Vagina (tissue), 2 donors: Measurements from ENCODE around the gene CENPX. TPM values are rescaled to one million over a fixed set of nuclear protein-coding genes. Genes with fewer than 3 reads are reported as not detected.

ENCODE experiments used
- DNase-seq, 2 donors: peaks; one replicate each; pipeline ENCODE4 v3.0.0-alpha.2; 2017; ENCODE audit errors: extremely low spot score in 2 of 2
- H3K27ac ChIP-seq: fragments of 200-600 bp; sonication (generic); one replicate; pipeline ENCODE4 v1.5.1; 2019
- H3K27me3 ChIP-seq: fragments of 200-600 bp; sonication (generic); one replicate; pipeline ENCODE4 v1.5.1; 2019
- H3K36me3 ChIP-seq, 2 donors: fragments of 200-600 bp; sonication (generic); one replicate each; pipeline ENCODE4 v1.5.1; 2017 to 2019
- H3K4me1 ChIP-seq: fragments of 200-600 bp; sonication (generic); one replicate; pipeline ENCODE4 v1.5.1; 2019
- H3K4me3 ChIP-seq, 2 donors: fragments of 200-600 bp; sonication (generic); 1 replicate in 1 of 2; 2 replicates in 1 of 2; pipeline ENCODE4 v1.5.1; 2016 to 2019
- H3K9me3 ChIP-seq: fragments of 200-600 bp; sonication (generic); one replicate; pipeline ENCODE4 v1.5.1; 2019
- POLR2A ChIP-seq, 2 donors: fragments of 450-650 bp; IDR thresholded peaks; one replicate each; pipeline ENCODE4 v1.6.1; 2017; ENCODE audit warnings: antibody characterized with exemption in 2 of 2, mild to moderate bottlenecking in 2 of 2, moderate library complexity in 2 of 2
- POLR2AphosphoS5 ChIP-seq, 2 donors: sonication (generic); formaldehyde crosslinking; IDR thresholded peaks; one replicate each; pipeline ENCODE4 v1.9.0; 2017; ENCODE audit warnings: antibody characterized with exemption in 2 of 2, mild to moderate bottlenecking in 2 of 2, low read depth in 1 of 2; ENCODE audit not compliant: insufficient read depth in 1 of 2
- intact Hi-C: fragments of 100-400 bp; cut with DNase I; formaldehyde crosslinking; loops from one replicate; pipeline ENCODE4 v1.15.1; 2023
- total RNA-seq: library from RNA; depleted of rRNA; stranded (reverse); fragments of >200 nt; gene quantifications from one replicate; pipeline ENCODE4 v1.2.3, GENCODE V29; 2016
- TF ChIP-seq, protein P1 (sequence below), 3 experiments: fragments of 450-650 bp in 2 of 3; fragments of 200-600 bp in 1 of 3; sonication (generic) in 1 of 3; IDR thresholded peaks; one replicate each; pipeline ENCODE4 v1.5.1; 2017 to 2019; ENCODE audit warnings: antibody characterized with exemption in 3 of 3, mild to moderate bottlenecking in 2 of 3, moderate library complexity in 2 of 3

Gene CENPX
- total RNA-seq, 1 donor from 2014 or later = 101 TPM

DNA sequence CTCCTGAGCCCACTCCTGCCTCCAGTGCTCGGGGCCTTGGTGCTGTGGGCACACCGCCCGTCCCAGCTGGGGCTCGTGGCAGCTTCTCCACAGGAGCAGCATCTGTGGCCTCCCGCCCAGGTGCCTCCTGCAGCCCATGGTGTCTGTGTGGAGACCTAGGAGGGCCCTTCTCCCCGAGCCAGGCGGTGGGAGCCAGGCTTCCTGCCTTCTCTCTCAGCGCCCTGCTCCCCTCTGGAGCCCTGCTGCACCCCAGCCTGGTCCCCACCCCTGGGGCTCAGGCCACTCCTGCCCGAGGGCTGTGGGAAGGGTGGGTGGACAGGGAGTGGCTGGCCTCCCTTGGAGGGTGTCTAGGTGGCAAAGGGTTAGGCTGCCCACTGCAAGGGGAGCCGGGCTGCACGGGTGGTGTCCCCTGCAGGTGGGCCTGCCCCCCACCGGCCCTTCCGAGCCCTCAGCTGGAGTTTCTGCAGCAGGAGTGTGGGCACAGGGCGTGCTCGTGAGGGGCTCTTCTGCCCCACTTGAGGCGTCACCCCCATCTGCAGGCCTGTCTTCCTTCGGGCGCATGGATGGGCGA is 11.0 kb downstream of the CENPX start:
- no peak for DNase-seq
- no peak overlapping the region for H3K27ac ChIP-seq
- intact Hi-C loops = loop anchor here (5.0 kb wide), 1 partner anchor 49 kb away; the partner anchor contains the start of gene NOTUM

GRCh38 chr17:82010575-82011525 is 11.8 kb downstream of the CENPX start:
- no peaks in the 10 kb centered on the region for H3K9me3 ChIP-seq
- peaks cover 49% of the 10 kb centered on the region for H3K4me1 ChIP-seq
- TF ChIP-seq POLR2AphosphoS5 (IDR thresholded peaks at IDR 0.05; ENCODE audit: insufficient read depth in 1 of 2, low read depth in 1 of 2) (no peak), POLR2A (IDR thresholded peaks at IDR 0.05) (no peak)
- TF ChIP-seq, protein P1, sequence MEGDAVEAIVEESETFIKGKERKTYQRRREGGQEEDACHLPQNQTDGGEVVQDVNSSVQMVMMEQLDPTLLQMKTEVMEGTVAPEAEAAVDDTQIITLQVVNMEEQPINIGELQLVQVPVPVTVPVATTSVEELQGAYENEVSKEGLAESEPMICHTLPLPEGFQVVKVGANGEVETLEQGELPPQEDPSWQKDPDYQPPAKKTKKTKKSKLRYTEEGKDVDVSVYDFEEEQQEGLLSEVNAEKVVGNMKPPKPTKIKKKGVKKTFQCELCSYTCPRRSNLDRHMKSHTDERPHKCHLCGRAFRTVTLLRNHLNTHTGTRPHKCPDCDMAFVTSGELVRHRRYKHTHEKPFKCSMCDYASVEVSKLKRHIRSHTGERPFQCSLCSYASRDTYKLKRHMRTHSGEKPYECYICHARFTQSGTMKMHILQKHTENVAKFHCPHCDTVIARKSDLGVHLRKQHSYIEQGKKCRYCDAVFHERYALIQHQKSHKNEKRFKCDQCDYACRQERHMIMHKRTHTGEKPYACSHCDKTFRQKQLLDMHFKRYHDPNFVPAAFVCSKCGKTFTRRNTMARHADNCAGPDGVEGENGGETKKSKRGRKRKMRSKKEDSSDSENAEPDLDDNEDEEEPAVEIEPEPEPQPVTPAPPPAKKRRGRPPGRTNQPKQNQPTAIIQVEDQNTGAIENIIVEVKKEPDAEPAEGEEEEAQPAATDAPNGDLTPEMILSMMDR (IDR thresholded peaks at IDR 0.05) = no peak
- no peaks in the 10 kb centered on the region for H3K27me3 ChIP-seq
- H3K4me3 ChIP-seq = no peak overlapping the region
- no peak overlapping the region for H3K27ac ChIP-seq
- H3K36me3 ChIP-seq = no peaks in the 10 kb centered on the region
- intact Hi-C loops = loop anchor here (5.0 kb wide), 1 partner anchor 49 kb away; the partner anchor contains the start of gene NOTUM
- no peak for DNase-seq

More for the DNA sequence above, 11.0 kb downstream of the CENPX start:
- TF ChIP-seq POLR2AphosphoS5 (IDR thresholded peaks at IDR 0.05; ENCODE audit: insufficient read depth in 1 of 2, low read depth in 1 of 2) = no peak
- no peak for TF ChIP-seq POLR2A (IDR thresholded peaks at IDR 0.05)
- TF ChIP-seq, protein P1 (IDR thresholded peaks at IDR 0.05) = no peak
- Histone ChIP-seq H3K4me1 (peaks cover 40% of the 10 kb centered on the region), H3K36me3 (no peaks in the 10 kb centered on the region), H3K4me3 (no peak overlapping the region), H3K27me3 (no peaks in the 10 kb centered on the region), H3K9me3 (no peaks in the 10 kb centered on the region)

DNA sequence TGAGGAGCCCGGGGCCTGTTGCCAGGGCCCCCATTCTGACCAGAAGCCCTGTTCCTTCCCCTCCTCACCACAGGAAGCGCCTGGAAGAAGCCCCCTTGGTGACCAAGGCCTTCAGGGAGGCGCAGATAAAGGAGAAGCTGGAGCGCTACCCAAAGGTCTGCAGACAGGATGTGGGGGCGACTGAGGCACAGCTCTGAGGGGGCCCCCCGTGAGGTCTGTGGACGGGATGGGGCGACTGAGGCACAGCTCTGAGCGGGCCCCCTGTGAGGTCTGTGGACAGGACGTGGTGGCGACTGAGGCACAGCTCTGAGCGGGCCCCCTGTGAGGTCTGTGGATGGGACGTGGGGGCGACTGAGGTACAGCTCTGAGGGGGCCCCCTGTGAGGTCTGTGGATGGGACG is 13.3 kb downstream of the CENPX start:
- Histone ChIP-seq H3K27ac (no peak overlapping the region), H3K27me3 (no peaks in the 10 kb centered on the region), H3K4me3 (no peak overlapping the region), H3K9me3 (no peaks in the 10 kb centered on the region), H3K36me3 (no peaks in the 10 kb centered on the region), H3K4me1 (peaks cover 55% of the 10 kb centered on the region)
- intact Hi-C loops = no loop called here
- DNase-seq = no peak
- no peak for TF ChIP-seq POLR2AphosphoS5 (IDR thresholded peaks at IDR 0.05; ENCODE audit: insufficient read depth in 1 of 2, low read depth in 1 of 2)
- no peak for TF ChIP-seq POLR2A (IDR thresholded peaks at IDR 0.05)
- TF ChIP-seq, protein P1 (IDR thresholded peaks at IDR 0.05) = no peak

- intact Hi-C loops = no loop called here
Measured at GRCh38 chr17:82008941-82009405, 13.7 kb downstream of the CENPX start.

More at GRCh38 chr17:82008941-82009405, 13.7 kb downstream of the CENPX start:
- H3K9me3 ChIP-seq = no peaks in the 10 kb centered on the region
- no peak overlapping the region for H3K27ac ChIP-seq
- no peak for TF ChIP-seq POLR2A (IDR thresholded peaks at IDR 0.05)
- no peak for TF ChIP-seq POLR2AphosphoS5 (IDR thresholded peaks at IDR 0.05; ENCODE audit: insufficient read depth in 1 of 2, low read depth in 1 of 2)
- TF ChIP-seq, protein P1 (IDR thresholded peaks at IDR 0.05) = no peak
- no peak for DNase-seq
- no peak overlapping the region for H3K4me3 ChIP-seq
- H3K4me1 ChIP-seq = peaks cover 55% of the 10 kb centered on the region
- H3K36me3 ChIP-seq = no peaks in the 10 kb centered on the region
- no peaks in the 10 kb centered on the region for H3K27me3 ChIP-seq
